GM19035 (cell line): ENCODE results near the gene IRX5.

Source experiments
- ATAC-seq: cut with Tn5 transposase; IDR thresholded peaks from one replicate; pipeline ENCODE4 v1.9.1; 2021; ENCODE audit not compliant: unreplicated experiment

Gene IRX5

DNA sequence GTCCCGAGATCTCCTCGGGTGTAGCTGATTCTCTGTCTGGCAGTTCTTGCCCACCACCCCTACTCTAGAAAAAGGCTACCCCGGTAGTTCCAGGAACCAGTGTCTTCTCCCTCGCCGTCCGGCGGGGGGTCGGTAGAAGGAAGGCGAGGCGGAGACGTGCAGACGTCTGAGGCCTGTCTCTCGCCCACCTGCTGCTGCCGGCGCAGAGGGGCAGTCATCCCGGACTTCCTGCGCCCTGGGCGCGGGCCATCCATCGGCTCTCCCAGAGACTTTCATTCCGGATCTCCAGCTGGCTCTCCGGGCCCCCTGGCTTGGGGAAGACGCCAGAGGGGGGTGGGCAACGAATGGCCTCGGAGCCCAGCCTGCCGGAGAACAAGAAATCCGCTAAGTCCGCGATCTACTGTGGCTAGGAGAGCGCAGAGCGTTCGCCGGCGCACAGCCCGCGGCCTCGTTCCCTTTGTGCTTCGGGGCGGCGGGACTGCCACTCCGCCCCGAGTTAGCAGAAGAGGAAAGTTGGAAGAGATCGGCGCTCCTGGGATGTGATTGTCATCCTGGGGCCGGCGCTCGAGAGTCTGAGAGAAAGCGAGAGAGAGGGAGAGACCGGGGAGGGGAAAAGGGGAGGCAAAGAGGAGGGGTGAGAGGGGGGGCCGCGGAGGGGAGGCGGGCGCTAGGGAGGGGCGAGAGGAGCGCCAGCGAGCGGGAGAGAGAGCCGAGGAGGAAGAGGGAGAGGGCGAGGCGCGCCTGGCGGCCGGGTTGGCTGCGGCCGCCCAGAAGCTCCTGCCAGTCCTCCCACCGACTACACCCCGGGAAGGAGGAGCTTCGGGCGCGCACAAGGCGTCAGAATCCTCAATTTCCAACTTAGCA, at the start of gene IRX5:
TSS of gene IRX5 (plus strand) at position 861 of the 864 bp plus-strand sequence. CDS start 334 bp downstream, outside the sequence.
- ATAC-seq, result no peak

DNA sequence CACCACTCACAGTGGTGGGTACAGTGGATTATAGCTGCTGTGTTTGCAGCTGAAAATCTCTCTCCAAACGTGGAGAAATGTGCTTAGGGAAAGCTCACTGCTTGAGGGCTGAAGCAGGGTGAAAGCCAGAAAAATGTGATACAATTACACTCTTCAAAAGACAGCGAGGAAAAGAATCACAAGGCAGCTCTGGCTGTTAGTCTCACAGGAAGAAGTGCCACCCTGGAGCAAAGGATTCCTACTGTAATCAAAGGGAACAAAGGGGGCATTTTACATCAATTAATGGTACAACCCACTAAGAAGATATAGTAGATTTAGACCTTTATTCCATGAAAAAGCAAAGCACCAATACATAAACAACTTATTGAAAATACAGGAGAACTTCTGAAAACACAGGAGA, 48.1 kb upstream of the IRX5 start:
- no peak for ATAC-seq

DNA sequence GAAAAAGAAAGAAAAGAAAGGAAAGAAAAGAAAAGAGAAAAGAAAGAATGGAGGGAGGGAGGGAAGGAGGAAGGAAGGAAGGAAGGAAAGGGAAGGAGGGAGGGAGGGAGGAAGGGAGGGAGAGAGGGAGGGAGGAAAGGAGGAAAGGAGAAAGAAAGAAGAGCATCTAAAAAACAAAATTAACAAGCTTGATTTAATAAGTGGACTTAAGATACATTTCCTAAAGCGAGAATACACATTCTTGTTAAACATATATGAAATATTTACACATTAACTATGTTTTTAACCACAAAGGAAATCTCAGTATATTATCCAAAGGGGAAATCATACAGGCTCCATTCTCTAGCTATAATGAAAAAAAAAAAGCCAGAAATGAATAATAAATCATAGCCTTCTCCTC, 47.3 kb upstream of the IRX5 start:
- ATAC-seq, result no peak

DNA sequence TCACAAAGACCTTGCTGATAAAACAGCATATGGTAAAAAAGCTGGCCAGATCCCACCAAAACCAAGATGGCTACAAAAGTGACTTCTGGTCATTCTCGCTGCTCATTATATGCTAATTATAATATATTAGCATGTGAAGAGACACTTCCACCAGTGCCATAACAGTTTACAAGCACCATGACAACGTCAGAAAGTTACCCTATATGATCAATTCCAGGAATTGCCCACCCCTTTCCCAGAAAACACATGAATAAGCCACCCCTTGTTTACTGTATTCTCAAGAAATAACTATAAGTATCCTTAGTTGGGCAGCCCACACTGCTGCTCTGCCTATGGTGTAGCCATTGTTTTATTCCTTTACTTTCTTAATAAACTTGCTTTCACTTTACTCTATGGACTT, 44.6 kb upstream of the IRX5 start:
- ATAC-seq, result no peak

DNA sequence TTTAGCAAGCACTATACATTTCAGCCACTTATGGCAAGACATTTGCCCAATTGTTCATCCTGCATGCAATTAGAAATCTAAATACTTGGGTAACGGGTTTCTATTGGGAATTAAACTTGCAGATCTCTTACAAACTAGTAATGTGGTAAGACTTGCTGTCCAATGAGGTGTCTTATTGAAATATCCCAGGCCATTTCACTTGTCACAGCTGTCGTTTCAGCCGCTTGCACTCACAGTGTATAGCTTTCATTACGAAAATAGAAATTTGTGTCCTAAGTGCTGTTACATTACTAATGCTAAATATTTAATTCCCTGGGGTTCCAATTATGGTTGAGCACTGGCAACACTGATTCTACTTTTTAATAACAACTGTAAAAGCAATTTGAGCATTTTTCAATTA, 40.3 kb upstream of the IRX5 start:
- ATAC-seq, result no peak

DNA sequence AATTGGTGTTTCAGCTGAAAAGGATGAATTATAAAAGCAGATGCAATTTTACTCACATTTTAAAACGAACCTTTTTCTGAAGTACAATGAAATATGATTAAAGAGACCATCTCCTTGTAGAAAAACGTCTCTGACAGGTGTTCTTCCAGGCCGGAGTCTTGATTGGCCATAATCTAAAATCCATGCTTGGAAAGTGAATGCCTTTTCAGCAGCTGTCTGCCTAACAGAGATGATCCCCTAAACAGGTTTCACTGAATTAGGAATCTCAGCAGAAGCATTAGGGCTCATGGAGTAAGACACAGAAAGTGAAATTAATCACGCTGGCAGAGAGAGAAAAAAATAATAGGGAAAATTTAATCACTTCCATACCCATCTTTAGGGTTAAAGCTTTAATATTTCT, 39.3 kb upstream of the IRX5 start:
- no peak for ATAC-seq

DNA sequence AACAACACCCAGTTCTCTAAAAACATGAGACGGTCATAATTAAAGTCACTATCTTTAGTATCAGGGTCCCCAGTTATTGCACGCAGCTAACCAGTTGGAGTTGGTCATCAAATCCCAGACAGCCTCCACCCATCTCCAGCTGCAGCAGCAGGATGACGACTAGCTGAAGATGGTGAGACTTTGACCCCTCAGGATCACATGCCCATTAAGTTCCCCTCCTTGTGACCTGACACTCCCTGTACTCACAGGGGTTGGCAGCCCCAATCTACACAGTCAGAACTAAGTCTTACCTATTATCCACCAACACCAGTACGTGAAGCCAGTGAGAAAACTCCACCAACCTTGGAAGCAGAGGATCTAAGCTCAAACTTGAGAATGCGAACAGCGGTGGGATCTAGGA, 37.7 kb upstream of the IRX5 start:
- ATAC-seq, result no peak

DNA sequence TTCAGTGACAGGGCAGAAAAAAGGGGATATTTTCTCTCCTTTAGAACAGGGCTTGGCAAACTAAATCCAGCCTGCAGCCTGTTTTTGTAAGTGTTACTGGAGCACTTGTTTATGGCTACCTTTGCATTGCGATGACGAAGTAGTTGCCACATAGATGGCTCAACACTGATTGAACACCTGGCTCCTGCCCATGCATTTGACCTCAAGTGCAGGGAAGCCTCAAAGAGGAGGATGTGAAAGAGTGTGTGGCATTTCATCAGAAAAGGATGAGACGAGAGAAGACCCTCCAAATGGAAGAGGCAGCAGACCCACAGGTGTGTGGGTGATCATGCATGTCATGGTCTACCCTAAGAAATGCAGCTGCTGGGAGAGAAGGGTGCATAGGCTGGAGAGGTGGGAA, 32.7 kb upstream of the IRX5 start:
- ATAC-seq, result no peak

DNA sequence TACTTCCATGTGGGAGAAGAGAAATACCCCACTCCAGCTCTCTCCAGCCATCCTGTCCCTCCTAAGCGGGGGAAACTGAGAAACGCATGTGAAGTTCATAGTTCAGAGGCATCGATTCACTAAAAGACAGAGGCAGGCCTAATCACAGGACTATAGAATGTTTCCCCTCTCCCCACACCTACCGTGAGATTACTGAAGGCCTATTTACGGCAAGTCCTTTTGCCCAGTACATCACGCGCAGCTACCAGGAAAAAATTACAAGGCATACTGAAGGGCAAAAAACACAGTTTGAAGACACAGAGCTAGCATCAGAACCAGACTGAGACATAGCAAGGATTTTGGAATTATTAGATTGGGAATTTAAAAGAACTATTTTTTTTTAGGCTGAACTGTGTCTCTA, 29.1 kb upstream of the IRX5 start:
- no peak for ATAC-seq

DNA sequence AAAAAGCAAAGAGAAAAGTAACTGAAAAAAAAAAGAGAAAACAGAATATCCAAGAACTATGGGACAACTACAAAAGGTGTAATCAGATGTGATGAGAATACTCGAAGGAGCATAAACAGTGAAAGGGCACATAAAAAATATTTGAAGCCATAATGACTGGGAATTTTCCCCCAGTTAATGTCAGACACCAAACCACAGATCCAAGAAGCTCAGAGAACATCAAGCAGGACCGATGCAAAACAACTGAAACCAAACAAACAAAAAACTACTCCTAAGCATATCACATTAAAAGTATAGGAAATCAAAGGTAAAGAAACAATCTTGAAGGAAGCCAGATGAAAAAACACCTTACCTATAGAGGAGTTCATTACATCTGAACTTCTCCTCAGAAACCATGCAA, 27.6 kb upstream of the IRX5 start:
- ATAC-seq, result no peak

DNA sequence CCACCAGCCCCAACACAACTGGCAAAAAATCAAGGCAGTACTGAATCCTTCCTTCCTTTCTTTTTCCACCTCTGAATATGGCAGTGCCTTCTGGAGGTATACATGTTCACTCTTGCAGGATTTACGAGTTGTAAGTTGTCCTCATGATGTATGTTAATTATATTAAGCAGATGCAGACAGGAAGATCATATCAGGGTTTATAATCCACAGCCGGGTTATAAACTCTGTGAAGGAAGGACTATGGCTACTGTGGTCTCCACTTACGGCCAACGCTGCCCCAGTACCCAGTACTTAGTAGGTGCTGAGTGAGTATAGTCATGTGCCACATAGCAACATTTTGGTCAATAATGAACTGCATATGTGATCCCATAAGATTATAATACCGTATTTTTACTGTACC, 19.6 kb upstream of the IRX5 start:
- no peak for ATAC-seq

DNA sequence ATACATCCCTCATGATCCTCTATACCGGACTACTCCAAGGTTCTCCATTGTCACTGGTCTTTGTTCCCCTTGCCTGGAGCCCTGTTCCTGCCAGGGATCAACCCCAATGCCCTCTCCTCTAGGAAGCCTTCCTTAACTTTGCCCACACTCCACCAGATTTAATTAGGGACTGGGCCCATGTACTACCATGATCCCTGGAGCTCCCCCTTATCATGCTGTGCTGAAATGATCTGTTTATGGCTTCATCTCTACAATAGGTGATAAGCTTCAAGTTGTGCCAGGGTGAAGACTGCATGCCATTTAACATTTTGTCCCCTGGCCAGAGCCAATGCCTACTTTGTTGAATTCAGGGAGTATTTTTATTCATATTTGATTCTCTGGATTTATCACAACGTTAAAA, 17.9 kb upstream of the IRX5 start:
- ATAC-seq, result no peak

DNA sequence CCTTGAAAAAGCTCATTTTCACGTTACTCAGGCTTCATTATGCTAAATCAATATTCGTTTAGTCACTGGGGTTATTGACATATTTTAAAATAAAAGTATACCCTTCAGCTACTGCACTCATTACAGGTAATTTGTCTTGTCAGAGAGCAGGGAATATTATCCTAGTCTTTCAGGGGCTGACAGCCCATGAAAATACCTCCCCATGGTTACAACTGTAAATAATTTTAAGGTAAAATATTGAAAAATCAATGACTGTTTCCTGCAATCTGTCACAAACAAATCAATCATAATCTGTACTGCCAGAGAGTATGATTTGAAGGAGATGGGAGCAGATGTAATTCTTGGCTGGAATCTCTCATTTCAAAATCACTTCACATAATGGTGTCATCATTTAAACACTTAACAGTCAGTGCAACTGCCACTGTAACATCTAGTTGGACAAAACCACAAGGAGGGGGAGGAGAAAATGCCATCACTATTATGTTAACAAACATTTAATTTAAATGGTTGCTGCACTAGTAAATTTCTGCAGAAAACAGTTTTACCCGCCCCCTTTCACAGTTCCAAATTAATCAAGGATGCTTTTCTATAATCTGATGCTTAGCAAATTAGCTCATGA, 9.3 kb upstream of the IRX5 start:
- ATAC-seq, result no peak

DNA sequence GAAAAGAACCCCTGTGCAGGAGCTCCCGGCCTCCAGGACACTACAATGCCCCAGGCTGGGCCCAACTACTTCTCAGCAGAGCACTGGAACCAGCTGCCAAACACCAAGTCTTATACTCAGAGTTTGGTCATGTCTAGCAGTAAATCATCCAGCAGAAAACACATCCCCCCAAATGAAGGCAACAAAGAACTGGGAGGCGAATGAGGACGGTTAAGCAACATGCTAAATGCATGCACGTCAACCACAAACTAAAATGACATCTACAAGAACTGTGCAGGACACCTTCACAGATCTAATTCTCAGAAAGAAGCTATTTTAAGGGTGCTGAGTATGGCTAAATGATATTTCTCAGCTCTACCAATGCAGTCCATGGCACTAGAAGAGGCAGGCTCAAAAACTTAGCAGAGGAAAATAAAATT, 7.6 kb upstream of the IRX5 start:
- ATAC-seq, result no peak

DNA sequence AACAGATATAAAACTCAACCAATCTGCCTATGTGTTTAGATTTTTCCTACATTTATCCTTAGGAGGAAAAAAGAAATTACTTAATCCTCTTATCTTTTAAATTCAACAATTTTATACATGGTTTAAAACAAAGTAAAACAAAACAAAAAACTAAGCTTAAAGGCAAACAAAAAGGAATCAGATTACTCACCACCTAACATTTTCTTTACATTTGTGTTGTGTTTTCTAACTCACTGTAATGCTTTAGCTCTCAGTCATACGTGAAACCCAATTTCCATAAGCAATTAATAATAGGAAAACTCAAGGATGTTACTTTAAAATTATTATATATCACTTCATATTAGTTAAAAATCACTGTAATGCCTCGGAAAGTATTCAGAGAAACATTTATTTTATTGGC, 6.7 kb upstream of the IRX5 start:
- ATAC-seq, result no peak

DNA sequence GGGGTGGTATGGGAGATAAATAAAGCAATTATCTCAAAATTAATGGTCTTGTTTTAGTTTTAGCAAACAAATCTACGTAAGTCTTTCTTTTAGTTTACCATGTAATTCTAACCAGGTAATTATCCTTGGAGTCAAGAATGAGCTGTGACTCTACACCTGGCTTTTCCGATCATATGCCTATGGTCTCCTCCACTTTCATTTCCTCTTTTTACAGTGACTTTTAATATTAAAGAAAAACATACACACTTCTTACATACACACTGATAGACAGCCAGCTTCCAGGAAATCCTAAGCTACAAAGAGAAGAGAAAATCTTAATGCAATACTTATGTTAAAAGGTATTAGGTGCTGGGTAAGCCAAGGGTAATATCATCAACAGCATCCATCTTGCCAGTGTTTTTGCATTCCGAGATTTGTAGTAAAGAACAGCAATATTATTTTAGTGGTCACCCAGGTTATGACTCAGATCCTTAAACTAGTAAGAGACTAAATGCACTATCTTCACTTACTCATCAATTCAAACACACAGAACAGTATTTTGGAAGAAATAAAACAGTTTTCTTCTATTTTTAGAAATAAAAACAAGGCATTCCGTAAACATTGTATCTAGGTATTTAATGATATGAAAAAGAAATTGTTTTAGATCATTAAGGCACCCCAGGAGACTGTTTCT, 4.4 kb upstream of the IRX5 start:
- ATAC-seq, result no peak

DNA sequence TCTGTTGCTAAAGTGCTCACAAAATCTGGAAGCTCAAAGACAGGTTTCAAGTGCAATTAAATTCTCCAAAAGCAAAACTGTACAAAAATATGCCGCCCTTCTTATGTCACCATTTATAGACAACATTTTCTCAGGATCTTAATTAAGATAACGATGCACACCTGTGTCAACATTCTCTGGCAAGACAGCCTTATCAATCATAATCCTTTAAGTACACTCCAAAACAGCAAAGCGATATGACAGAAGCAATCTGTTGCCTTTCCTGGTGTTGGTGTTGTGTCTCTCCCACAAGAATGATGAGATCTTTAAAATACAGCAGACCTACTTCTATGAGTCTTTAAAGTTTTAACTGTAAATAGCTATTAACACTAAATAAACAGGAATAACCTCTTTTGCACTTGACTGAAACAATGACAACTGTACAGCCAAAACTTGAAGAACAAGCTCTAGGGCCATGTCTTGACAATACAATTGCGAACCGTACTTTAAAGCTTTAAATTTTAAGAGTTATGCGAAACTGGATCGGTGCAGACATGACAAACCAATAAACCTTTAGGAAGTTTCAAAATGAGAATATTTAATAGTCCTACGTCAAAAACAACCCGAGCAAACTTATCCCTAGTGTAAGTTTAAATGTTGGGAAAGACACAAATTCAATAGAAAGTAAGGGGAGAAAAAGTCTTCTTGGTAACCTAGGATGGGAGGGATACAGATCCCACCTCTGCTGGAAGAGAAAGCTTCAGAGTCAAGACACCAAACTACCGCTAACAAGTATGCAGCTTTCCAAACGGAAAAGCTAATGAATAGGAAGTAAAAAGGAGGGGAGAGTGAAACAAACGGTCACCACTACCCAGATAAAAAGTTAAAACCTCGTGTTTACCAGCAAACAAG, 3.3 kb upstream of the IRX5 start:
- no peak for ATAC-seq

DNA sequence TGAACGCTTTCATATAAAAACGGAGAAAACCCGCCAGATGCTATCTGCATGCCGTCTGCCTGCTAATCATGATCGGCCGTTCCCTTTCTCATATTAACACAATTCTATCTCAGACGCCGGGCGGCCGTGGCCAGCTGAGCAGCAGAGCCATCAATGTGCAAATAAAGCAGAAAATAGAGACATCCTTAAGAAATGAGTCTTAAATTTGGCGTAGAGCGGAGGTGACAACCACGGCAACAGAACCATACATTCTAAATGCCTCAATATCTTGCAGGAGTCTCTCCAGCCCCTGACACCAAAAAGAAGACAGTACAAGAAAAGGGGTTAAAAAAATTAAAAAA, 2.7 kb upstream of the IRX5 start:
- ATAC-seq, result no peak

DNA sequence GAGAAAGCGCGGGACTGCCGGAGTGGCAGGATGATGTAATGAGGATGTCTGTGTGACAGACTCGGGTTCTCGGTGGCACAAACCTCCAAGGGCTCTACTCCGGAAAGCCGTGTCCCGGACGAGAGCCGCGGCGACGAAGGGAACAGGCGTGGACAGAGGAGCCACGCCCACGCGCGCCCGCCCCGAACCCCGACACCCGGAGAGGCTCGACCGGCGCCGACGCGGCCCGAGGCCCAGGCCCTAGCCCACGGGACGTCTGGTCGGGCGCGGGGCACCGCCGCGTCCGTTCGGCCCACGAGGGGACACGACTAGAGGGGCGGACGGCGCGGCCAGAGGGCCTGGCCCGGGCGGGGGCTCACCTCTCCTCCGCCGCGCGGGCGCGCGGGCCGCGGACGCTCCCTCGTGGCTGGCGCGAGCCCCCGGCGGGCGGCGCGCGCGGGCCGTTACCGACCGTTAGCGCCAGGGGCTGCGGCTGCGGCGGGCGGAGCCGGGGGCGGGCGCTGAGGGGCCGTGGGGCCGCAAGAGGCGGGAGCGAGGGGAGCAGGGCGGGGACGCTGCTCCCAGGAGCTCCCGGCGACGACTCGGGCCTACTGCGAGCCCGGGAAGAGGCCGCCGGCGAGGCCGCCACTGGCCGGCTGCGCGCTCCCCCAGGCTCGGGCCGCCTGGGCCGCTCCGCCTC, 2.1 kb upstream of the IRX5 start:
- peak; percentile 55 for ATAC-seq

DNA sequence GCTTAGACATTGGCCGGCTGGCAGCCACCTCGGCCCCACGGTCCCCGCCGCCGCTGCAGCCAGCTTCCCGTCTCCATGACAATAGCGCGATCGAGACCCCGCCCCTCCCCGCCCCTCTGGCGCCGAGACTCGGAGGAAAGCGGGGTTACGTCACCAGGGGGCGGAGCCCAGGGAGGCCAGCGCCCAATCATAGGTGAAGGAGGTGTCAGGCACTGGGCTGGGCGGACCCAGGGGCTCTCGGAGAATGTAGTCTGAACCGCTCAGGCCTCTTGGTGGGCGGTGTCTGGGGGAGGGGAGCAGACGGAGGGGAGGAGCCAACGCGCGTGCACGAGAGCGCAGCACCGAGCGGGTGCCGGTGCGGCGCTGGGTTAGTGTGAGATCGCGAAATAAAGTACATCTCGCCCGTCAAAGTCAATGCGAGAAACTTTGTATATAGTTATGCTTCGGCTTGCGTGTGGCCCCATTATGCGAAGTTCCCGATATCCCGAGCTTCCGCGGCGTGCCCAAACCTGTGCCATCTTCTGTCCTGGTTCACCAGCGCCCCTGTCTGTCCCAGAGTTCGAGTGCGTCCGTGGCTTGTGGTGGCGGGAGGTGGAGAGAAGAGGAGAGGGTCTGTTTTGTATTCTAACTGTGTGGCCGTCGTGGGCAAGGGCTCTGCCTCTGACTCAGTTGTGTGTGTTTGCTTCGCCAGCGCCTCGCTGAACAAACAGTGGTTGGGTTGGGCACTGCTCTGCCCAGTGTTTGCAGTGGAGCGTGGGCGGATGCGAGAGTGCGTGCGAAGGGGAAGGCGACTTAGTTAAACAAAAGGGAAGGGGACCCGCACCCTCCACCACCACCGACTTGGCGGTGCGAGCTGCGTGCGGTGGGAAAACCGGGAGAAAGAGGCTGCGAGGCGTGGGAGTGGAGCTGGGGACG, 1.3 kb upstream of the IRX5 start:
- peak; percentile 90 for ATAC-seq
